Activated T-cell treated with anti-CD3 and anti-CD28 coated beads for 48 hours (primary cell): Measurements from ENCODE around the gene SCAF8.
"Not testable (repeated sequence)": the region's sequence is repeated elsewhere in the genome, so short reads cannot be mapped to it uniquely, and the experiment has no call there.

Source experiments
- DNase-seq: peaks from one replicate; pipeline ENCODE4 v3.0.0-alpha.2; 2020; ENCODE audit warnings: low read depth

SCAF8 gene

GRCh38 chr6:154733183-154733625 is at the start of gene SCAF8:
TSS of gene SCAF8 (plus strand) at chr6:154733416. CDS start at chr6:154733901, 485 bp downstream.
- peak; percentile 86 for DNase-seq

GRCh38 chr6:154683756-154684523 is 49.3 kb upstream of the SCAF8 start:
- no peak for DNase-seq

- no peak for DNase-seq
These were observed 47.1 kb upstream of the SCAF8 start for GRCh38 chr6:154686162-154686561.

- DNase-seq: no peak
These were observed 43.5 kb upstream of the SCAF8 start for GRCh38 chr6:154689493-154690255.

- DNase-seq: no peak
These were observed 42.4 kb upstream of the SCAF8 start for GRCh38 chr6:154690857-154691256.

- no peak for DNase-seq
These were observed 36.6 kb upstream of the SCAF8 start for GRCh38 chr6:154696661-154697060.

- DNase-seq: no peak
These were observed 30.1 kb upstream of the SCAF8 start for GRCh38 chr6:154703124-154703523.

- no peak for DNase-seq
These were observed 27.6 kb upstream of the SCAF8 start for GRCh38 chr6:154705471-154706113.

- DNase-seq: no peak
These were observed 26.8 kb upstream of the SCAF8 start for GRCh38 chr6:154706389-154706788.

- DNase-seq: no peak
These were observed 23.6 kb upstream of the SCAF8 start for GRCh38 chr6:154709621-154710020.

- DNase-seq: no peak
These were observed 22.5 kb upstream of the SCAF8 start for GRCh38 chr6:154710689-154711088.

- no peak for DNase-seq
These were observed 17.8 kb upstream of the SCAF8 start for GRCh38 chr6:154715446-154715845.

- not testable (repeated sequence) for DNase-seq
These were observed 16.9 kb upstream of the SCAF8 start for GRCh38 chr6:154716350-154716749.

- no peak for DNase-seq
These were observed 13.8 kb upstream of the SCAF8 start for GRCh38 chr6:154719433-154719832.

GRCh38 chr6:154719854-154720253 is 13.4 kb upstream of the SCAF8 start:
- DNase-seq: no peak

GRCh38 chr6:154721460-154721859 is 11.8 kb upstream of the SCAF8 start:
- no peak for DNase-seq

- no peak for DNase-seq
These were observed 6.3 kb upstream of the SCAF8 start for GRCh38 chr6:154726887-154727286.

GRCh38 chr6:154731296-154732218 is 1.7 kb upstream of the SCAF8 start:
- DNase-seq: no peak

GRCh38 chr6:154732538-154733182 is 556 bp upstream of the SCAF8 start:
- DNase-seq: no peak

GRCh38 chr6:154733626-154734382 is 588 bp downstream of the SCAF8 start:
- DNase-seq: peak; percentile 86
